Psoas muscle (tissue), 8 donors: ENCODE results near the gene ZSWIM6. TPM values are rescaled to one million over a fixed set of nuclear protein-coding genes. Genes with fewer than 3 reads are reported as not detected.

ENCODE experiments used
- ATAC-seq, 4 donors: fragments of 200-7000 bp; cut with Tn5 transposase; one replicate each; pipeline ENCODE4 v1.9.1; 2020; ENCODE audit warnings: moderate library complexity in 3 of 4, mild to moderate bottlenecking in 2 of 4
- DNase-seq, 2 donors: peaks; one replicate each; pipeline ENCODE4 v3.0.0-alpha.2; 2020
- H3K27ac ChIP-seq: fragments of 200-600 bp; one replicate; pipeline ENCODE4 v1.8.0; 2022
- H3K27me3 ChIP-seq, 3 donors: fragments of 200-600 bp in 1 of 3; one replicate each; pipeline versions ENCODE4 v1.6.1 to v1.8.0; 2013 to 2022; ENCODE audit warnings: low read length in 2 of 3, mild to moderate bottlenecking in 2 of 3, moderate library complexity in 1 of 3; ENCODE audit not compliant: insufficient read depth in 3 of 3
- H3K36me3 ChIP-seq, 2 donors: fragments of 200-600 bp in 1 of 2; one replicate each; pipeline versions ENCODE4 v1.6.1 to v1.8.0; 2013 to 2022; ENCODE audit warnings: low read depth in 1 of 2, mild to moderate bottlenecking in 1 of 2, moderate library complexity in 1 of 2; ENCODE audit not compliant: insufficient read depth in 1 of 2
- H3K4me1 ChIP-seq: fragments of 200-600 bp; one replicate; pipeline ENCODE4 v1.8.0; 2022
- H3K4me3 ChIP-seq: fragments of 200-600 bp; one replicate; pipeline ENCODE4 v1.8.0; 2022; ENCODE audit warnings: mild to moderate bottlenecking
- H3K9me3 ChIP-seq: fragments of 200-600 bp; one replicate; pipeline ENCODE4 v1.8.0; 2022
- WGBS, 3 donors: extraction: QIAGEN DNeasy Blood & Tissue Kit; methylation state at CpG; one replicate each; pipeline versions ENCODE4 v1.1.6 to v1.1.7; 2013; 5-methylcytosine and 5-hydroxymethylcytosine counted together
- intact Hi-C, 2 donors: fragments of 100-400 bp; cut with DNase I; formaldehyde crosslinking; loops; one replicate each; pipeline versions ENCODE4 v1.11.0 to v1.14.2; 2022
- polyA plus RNA-seq, 3 donors: library from polyadenylated mRNA; stranded (reverse); fragments of 200-250 nt; gene quantifications; one replicate each; pipeline ENCODE4 v1.2.3, GENCODE V29; 2013
- total RNA-seq, 4 donors: library from RNA; stranded (reverse); fragmentation: NEBNext Ultra II Directional in 2 of 4; extraction: Animal tissue kit (Norgen Biotek cat#: 25700) in 2 of 4; gene quantifications; one replicate each; pipeline versions ENCODE4 v1.2.1 to v1.2.4, GENCODE V29; 2021 to 2023
- TF ChIP-seq, protein P1 (sequence below): fragments of 200-600 bp; IDR thresholded peaks from one replicate; pipeline ENCODE4 v1.8.0; 2022; ENCODE audit warnings: antibody characterized with exemption
- donor health status: healthy with polysubstance abuse.
- donor health status: DM: no; HTN: no; CAD: no; lungs with moderate emphysema.
- donor health status: Bipolar disorder and iron deficiency.
- donor health status: healthy.
- donor health status: DM: yes; HTN: yes; CAD: no.
- donor health status: DM: no; HTN: no; CAD: no.
- donor health status: DM: no; HTN: no; CAD: no.
- donor health status: DM: yes; HTN: yes; CAD: no.

The ZSWIM6 gene
- total and polyA plus RNA-seq, 7 donors = 1.4 to 6.3 (median 4.0) TPM

DNA sequence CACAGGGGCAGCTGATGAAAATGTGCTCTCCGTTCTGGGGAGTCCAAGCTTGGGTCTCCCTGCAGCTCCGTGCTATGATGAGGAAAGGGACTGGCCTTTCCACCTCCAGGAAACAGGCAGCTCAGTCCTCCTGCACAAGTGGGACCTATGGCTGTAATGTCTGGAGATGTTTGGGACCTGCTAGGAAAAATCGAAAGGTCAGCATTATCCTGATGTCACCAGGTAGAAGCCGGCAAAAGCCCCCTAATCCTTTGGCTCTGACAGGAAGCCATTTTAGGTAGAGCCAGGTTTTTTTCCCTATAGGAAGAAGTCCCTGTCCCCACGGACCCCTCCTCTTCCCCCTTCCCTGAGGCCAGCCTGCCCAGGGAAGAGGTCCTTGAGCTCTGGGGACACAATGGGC is 240.9 kb downstream of the ZSWIM6 start:
- TF ChIP-seq, protein P1, sequence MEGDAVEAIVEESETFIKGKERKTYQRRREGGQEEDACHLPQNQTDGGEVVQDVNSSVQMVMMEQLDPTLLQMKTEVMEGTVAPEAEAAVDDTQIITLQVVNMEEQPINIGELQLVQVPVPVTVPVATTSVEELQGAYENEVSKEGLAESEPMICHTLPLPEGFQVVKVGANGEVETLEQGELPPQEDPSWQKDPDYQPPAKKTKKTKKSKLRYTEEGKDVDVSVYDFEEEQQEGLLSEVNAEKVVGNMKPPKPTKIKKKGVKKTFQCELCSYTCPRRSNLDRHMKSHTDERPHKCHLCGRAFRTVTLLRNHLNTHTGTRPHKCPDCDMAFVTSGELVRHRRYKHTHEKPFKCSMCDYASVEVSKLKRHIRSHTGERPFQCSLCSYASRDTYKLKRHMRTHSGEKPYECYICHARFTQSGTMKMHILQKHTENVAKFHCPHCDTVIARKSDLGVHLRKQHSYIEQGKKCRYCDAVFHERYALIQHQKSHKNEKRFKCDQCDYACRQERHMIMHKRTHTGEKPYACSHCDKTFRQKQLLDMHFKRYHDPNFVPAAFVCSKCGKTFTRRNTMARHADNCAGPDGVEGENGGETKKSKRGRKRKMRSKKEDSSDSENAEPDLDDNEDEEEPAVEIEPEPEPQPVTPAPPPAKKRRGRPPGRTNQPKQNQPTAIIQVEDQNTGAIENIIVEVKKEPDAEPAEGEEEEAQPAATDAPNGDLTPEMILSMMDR = no peak
- Histone ChIP-seq H3K36me3 (no peaks in the 10 kb centered on the region), H3K9me3 (no peaks in the 10 kb centered on the region), H3K27ac (no peak overlapping the region), H3K27me3 (no peaks in the 10 kb centered on the region), H3K4me3 (no peak overlapping the region), H3K4me1 (no peaks in the 10 kb centered on the region)
- DNase-seq = no peak
- 82 to 85% (median 84%) methylated on average over 5 of the region's 5 CpGs for WGBS, 3 donors
- intact Hi-C loops = no loop called here
- no peak for ATAC-seq

DNA sequence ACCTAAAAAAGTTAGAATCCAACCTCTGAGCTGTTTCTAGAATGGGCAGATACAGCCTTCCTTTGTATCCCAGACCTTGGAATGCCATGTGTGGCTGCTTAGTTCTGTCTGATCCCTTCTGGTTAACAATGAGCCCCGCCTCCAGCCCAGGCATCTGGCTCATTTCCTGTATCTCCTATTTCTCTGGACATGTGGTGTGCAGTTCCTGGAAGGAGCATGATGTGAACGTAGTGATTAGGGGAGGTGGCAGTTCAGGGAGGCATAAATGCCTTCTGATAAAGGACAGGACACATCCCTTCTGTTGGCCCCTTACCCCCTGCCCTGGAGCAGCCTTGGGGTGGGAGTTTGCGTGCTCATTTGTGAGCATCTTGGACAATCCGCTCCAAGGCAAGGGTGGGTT is 243.0 kb downstream of the ZSWIM6 start:
- TF ChIP-seq, protein P1 = no peak
- Histone ChIP-seq H3K27ac (no peak overlapping the region), H3K4me1 (no peaks in the 10 kb centered on the region), H3K9me3 (no peaks in the 10 kb centered on the region), H3K4me3 (no peak overlapping the region), H3K27me3 (no peaks in the 10 kb centered on the region), H3K36me3 (no peaks in the 10 kb centered on the region)
- 61 to 67% (median 61%) methylated on average over 4 of the region's 4 CpGs for WGBS, 3 donors
- peak in 1 of 4 donors; percentile 57 for ATAC-seq
- intact Hi-C loops = no loop called here
- DNase-seq = no peak

DNA sequence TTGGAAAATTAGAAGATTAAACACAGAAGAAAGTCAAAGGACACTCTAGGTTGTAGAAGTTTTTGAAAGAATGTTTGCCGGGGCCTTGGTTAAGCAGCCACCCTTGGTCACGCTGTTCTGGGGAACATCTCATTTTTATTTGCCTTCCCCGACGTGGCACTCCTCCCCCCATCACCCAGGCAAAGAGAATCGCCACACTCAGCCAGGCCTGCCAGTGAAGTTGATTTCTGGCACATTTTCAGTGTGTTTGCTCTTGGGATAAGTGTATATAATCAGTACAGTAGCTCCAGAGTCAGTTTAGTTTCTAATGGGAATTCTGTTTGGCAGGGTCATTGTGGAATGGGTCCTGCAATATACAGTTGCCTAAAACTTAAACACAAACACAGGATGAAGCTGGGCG is 243.5 kb downstream of the ZSWIM6 start:
- no peak overlapping the region for H3K4me3 ChIP-seq
- H3K4me1 ChIP-seq = no peaks in the 10 kb centered on the region
- no peaks in the 10 kb centered on the region for H3K27me3 ChIP-seq
- intact Hi-C loops = no loop called here
- H3K27ac ChIP-seq = no peak overlapping the region
- no peak for ATAC-seq
- no peaks in the 10 kb centered on the region for H3K36me3 ChIP-seq
- 66 to 74% (median 73%) methylated on average over 6 of the region's 6 CpGs for WGBS, 3 donors
- no peaks in the 10 kb centered on the region for H3K9me3 ChIP-seq
- TF ChIP-seq, protein P1 = no peak
- no peak for DNase-seq

DNA sequence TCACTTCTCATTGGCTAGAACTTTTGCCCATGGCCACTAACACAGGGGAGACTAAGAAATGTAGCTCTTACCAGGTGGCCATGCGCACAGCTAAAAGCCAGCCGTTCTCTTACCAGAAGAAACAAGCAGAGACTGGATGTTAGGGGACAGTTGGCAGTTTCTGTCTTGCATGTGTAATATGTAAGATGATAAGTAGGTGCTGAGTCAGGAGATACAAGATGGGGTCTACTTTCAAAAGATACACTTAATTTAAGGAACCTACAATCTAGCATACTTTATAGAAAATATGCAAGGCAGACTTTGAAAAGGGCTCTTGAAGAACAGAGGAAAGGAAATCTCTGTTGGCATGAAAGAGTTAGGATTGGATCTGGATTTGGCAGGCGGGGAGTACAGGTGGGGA is 244.5 kb downstream of the ZSWIM6 start:
- TF ChIP-seq, protein P1 = no peak
- intact Hi-C loops = no loop called here
- H3K9me3 ChIP-seq = no peaks in the 10 kb centered on the region
- WGBS, 3 donors = 88 to 97% (median 94%) methylated on average over 3 of the region's 3 CpGs
- H3K4me1 ChIP-seq = no peaks in the 10 kb centered on the region
- no peaks in the 10 kb centered on the region for H3K36me3 ChIP-seq
- H3K27ac ChIP-seq = no peak overlapping the region
- H3K4me3 ChIP-seq = no peak overlapping the region
- DNase-seq (no peak), ATAC-seq (no peak)
- H3K27me3 ChIP-seq = no peaks in the 10 kb centered on the region

DNA sequence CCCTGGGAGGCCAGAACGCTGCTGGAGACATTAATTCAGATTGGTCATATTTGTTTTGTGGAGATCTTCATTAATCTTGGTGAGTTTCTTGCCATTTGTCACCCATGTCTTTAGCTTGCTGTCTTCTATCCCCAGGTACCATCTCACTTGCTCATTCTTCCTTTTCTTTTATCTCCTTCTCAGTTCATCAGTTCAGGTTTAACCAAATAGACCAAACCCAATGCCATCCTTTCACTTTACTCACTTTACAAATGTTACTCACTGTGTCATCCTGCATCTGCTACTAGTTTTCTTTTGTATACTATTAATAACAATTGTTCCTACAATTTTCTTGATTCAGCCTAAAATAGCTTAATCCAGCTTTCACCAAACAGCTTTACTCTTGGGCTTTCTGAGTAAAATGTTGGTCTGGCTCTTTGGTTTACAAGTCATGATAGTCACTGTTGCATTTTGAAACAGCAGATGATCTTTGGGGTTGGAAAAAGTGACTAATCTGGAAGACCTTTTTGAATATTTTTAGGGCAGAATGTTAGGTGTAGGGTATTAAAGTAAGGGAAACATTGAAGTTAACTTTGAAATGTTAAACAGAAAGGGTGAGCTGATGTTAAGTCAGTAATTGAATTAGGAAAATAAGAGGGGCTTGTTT is 246.9 kb downstream of the ZSWIM6 start:
- Histone ChIP-seq H3K27me3 (no peaks in the 10 kb centered on the region), H3K36me3 (no peaks in the 10 kb centered on the region), H3K4me3 (no peak overlapping the region), H3K9me3 (no peaks in the 10 kb centered on the region), H3K4me1 (no peaks in the 10 kb centered on the region), H3K27ac (no peak overlapping the region)
- WGBS, 3 donors = 76 to 93% (median 77%) methylated on average over 1 of the region's 1 CpG
- TF ChIP-seq, protein P1 = no peak
- no peak for DNase-seq
- no peak for ATAC-seq
- intact Hi-C loops = no loop called here
